Inflammatory macrophage (primary cell): ENCODE measurements around the gene SPPL2B.

ENCODE experiments used
- DNase-seq, 2 donors: peaks; one replicate each; pipeline ENCODE4 v3.0.0-alpha.2; 2020 to 2022

SPPL2B gene

DNA sequence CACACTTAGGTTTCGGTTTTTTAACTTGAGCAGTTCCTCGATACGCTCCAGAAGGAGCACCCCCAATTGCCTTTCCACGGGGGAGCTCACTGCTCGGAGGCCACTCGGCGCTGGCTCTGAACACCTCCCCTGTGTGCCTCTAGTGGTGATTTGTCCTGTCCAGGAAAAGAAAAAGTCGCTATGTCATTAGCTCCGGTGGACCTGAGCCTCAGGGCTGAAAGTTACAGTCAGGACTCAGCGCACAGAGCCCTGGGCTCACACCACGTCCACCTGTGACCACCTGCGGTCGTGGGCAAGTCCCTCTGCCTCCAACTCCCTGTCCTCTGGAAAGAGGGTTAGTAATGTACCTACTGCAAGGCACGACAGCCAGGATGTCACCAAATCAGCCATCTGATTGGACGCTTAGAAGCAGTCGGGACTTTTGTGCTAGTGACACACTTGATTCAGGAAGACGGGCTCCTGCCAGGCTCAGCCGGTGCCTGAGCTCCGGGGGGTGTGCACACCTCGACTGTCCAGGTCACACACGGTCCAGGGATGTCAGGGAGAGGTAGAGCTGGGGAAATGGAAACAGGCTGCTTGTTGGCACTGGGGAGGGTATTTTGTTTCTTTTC is 27.7 kb downstream of the SPPL2B start:
- no peak for DNase-seq

- no peak for DNase-seq
These were observed 29.1 kb downstream of the SPPL2B start for GRCh38 chr19:2357279-2358206.

- no peak for DNase-seq
These were observed 30.2 kb downstream of the SPPL2B start for GRCh38 chr19:2358548-2359173.

- DNase-seq = no peak
These were observed 31.7 kb downstream of the SPPL2B start, which contains the start of gene TMPRSS9 for GRCh38 chr19:2359992-2360685. TMPRSS9 (plus strand) TSS chr19:2360265; CDS start chr19:2389786, 29,521 bp downstream.

DNA sequence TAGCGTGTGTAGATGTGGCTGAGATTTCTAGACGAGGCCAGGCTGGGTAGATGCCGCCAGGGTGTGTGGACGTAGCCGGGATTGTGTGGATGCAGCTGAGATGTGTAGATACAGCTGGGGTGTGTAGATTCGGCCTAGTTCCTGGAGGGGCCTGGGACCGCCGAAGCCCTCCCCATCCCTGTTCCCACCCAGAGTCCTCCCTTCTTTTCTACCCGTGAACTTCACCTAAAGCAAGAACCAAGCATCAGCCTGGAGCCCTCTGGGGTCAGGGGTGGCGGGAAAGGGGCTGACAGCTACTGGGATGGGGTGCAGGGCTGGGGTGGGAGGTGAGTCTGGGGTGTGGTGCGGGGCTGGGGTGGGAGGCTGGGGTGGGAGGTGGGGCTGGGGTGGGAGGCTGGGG is 32.3 kb downstream of the SPPL2B start:
- DNase-seq = no peak

DNA sequence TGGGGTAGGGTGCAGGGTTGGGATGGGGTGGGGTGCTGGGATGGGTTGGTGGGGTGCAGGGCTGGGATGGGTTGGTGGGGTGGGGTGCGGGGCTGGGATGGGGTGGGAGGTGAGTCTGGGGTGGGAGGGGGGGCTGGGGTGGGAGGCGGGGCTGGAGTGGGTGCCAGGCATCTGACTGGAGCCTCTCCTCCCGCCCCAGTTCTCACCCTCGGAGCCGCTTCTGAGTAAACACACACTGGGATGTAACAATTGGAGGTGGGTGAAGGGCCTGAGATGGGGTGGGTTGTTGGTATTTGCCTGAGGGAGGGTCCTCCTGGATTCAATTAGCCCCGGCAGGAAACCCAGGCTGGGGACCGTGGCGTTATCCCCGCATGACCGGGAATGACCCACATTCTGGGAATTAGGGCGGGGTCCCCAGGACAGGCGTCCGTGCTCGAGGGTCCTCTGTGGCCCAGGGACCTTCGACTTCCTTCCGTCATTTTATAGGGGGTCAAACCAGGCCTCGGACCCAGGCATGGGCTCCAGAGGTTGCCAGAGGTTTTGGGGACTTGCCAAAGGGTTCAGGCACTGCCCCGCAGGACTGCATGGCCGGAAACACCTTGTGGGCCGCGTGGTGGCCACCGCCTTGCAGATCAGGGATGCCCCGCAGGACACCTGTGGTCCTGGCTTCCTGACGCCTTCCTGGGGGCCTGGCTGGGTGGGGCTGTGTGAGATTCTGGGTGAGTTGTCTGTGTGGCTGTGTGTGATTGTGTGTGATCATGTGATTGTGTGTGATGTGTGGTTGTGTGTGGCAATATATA is 33.0 kb downstream of the SPPL2B start:
- DNase-seq = no peak

- DNase-seq = no peak
These were observed 33.8 kb downstream of the SPPL2B start for GRCh38 chr19:2362046-2362969.

DNA sequence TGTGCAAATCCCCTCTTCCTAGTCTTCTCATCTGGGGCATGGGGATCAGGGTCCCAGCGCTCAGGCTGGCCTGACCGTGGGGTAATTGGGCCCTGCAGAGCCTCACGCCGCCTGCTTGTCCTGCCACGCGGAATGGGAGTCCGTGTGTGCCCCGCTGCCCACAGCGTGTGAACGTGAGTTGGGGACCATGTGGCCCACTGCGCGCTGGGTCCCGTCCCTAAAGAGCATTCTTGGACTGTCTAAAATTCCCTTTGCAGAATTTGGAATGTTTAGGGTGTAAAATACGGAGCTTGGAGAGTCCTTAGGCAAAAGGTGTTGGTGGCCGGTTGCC is 34.5 kb downstream of the SPPL2B start:
- no peak for DNase-seq

- no peak for DNase-seq
These were observed 34.9 kb downstream of the SPPL2B start for GRCh38 chr19:2363419-2363818.

- no peak for DNase-seq
These were observed 36.9 kb downstream of the SPPL2B start for GRCh38 chr19:2365201-2365970.

DNA sequence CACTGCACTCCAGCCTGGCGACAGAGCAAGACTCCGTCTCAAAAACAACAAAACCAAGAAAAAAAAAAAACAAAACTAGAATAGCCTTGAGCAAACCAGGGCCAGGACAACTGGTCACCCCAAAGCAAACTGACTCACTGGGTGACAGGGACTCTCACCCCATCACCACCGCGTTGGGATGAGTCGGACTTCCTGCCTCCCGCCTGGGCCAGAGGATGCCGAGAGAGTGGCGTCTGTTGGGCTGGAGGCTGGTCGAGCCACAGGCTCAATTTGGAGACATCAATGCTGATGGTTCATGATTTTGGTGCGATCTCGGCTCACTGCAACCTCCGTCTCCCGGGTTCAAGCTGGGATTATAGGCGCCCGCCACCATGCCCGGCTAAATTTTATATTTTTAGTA is 43.2 kb downstream of the SPPL2B start:
- peak; percentile 22 to 57 for DNase-seq

- no peak for DNase-seq
These were observed 43.7 kb downstream of the SPPL2B start for GRCh38 chr19:2372076-2372612.

- DNase-seq = no peak
These were observed 46.3 kb downstream of the SPPL2B start for GRCh38 chr19:2374808-2375207.

DNA sequence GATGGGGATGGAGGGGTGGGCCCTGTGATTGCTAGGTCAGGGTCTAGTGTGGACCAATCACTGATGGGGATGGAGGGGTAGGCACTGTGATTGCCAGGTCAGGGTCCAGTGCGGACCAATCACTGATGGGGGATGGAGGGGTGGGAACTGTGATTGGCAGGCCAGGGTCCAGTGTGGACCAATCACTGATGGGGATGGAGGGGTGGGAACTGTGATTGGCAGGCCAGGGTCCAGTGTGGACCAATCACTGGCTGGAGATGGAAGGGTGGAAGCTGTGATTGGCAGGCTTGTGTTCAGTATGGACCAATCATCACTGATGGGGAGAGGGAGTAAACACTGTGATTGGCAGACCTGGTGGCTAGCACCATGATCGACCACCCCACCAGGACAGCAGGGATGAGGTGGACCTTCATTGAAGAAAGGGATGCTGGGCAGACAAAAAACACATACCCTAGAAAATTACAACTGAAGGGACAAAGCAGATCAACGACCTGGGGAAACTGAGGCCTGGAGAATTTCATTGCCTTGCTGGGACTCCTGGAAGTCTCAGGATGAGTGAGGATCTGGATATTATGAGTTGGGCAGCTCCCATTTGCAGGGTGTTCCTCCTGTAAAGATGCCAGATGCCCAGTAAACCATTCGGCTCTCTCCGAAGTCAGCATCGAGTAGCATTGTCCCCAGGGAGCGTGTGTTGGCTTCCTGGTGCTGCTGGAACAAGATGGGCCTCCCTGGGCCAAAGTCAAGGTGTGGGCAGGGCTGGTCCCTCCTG is 47.1 kb downstream of the SPPL2B start:
- DNase-seq = no peak

- DNase-seq = no peak
These were observed 48.5 kb downstream of the SPPL2B start for GRCh38 chr19:2376784-2377519.

- no peak for DNase-seq
These were observed 52.1 kb downstream of the SPPL2B start for GRCh38 chr19:2380567-2380966.

DNA sequence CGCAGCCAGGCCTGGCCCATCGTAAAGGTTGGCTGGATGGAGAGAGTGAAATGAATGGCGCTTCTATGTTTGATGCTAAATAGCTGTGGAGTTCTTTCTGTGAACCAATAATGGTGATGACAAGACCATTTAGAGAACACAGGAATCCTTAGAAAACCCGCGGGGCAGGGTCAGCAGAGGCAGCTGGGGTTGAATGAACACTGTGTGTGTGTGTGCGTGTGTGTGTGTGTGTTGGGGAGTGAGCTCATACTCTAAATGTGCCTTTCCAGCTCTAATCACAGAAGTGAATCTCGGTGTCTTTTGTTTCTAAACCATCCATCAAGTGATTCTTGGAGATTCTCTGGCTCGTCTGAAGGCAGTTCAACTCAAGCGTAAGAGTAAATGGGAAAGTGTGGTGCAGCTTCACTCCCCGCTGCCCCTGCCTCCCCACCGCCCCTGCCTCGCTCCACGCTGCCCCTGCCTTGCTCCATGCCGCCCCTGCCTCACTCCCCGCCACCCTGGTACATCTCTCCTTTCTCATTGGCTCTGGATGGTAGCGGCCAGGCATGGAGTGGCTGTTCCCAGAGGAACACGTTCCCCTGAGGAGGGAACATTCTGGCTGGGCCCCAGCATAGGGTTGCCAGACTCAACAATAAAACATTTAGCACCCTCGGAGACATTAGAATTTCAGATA is 52.8 kb downstream of the SPPL2B start:
- DNase-seq = no peak
